ENCODE data around the gene HAS3. TPM values are rescaled to one million over a fixed set of nuclear protein-coding genes. Genes with fewer than 3 reads are reported as not detected.

The HAS3 gene
- total RNA-seq, 1 donor from 2014 or later, result 0.75 TPM

- peaks cover 2% of the 10 kb centered on the region for H3K36me3 ChIP-seq (ENCODE audit: control insufficient read depth, insufficient read depth, low read length)
Observed at GRCh38 chr16:69115361-69115760, 9.9 kb downstream of the HAS3 start.

GRCh38 chr16:69115837-69116236 is 10.4 kb downstream of the HAS3 start:
- DNase-seq (ENCODE audit: low read depth), result no peak
- Histone ChIP-seq H3K36me3 (ENCODE audit: control insufficient read depth, insufficient read depth, low read length) (peaks cover 2% of the 10 kb centered on the region), H3K4me3 (ENCODE audit: low read depth, low read length) (no peak overlapping the region), H3K27me3 (ENCODE audit: control insufficient read depth, insufficient read depth, low read length) (no peaks in the 10 kb centered on the region)
- no peak for TF ChIP-seq CTCF (IDR thresholded peaks at IDR 0.05; ENCODE audit: insufficient read depth, low read length, poor library complexity, severe bottlenecking)

More at GRCh38 chr16:69115361-69115760, 9.9 kb downstream of the HAS3 start:
- no peaks in the 10 kb centered on the region for H3K27me3 ChIP-seq (ENCODE audit: control insufficient read depth, insufficient read depth, low read length)
- no peak overlapping the region for H3K4me3 ChIP-seq (ENCODE audit: low read depth, low read length)
- no peak for TF ChIP-seq CTCF (IDR thresholded peaks at IDR 0.05; ENCODE audit: insufficient read depth, low read length, poor library complexity, severe bottlenecking)
- no peak for DNase-seq (ENCODE audit: low read depth)

- Histone ChIP-seq H3K4me3 (ENCODE audit: low read depth, low read length) (no peak overlapping the region), H3K36me3 (ENCODE audit: control insufficient read depth, insufficient read depth, low read length) (peaks cover 2% of the 10 kb centered on the region), H3K27me3 (ENCODE audit: control insufficient read depth, insufficient read depth, low read length) (no peaks in the 10 kb centered on the region)
- TF ChIP-seq CTCF (IDR thresholded peaks at IDR 0.05; ENCODE audit: insufficient read depth, low read length, poor library complexity, severe bottlenecking), result no peak
- no peak for DNase-seq (ENCODE audit: low read depth)
Observed at GRCh38 chr16:69116256-69116875, 10.9 kb downstream of the HAS3 start.

GRCh38 chr16:69116906-69117305 is 11.5 kb downstream of the HAS3 start:
- TF ChIP-seq CTCF (IDR thresholded peaks at IDR 0.05; ENCODE audit: insufficient read depth, low read length, poor library complexity, severe bottlenecking), result no peak
- H3K4me3 ChIP-seq (ENCODE audit: low read depth, low read length), result no peak overlapping the region
- no peak for DNase-seq (ENCODE audit: low read depth)
- no peaks in the 10 kb centered on the region for H3K27me3 ChIP-seq (ENCODE audit: control insufficient read depth, insufficient read depth, low read length)
- H3K36me3 ChIP-seq (ENCODE audit: control insufficient read depth, insufficient read depth, low read length), result peaks cover 2% of the 10 kb centered on the region

- no peak overlapping the region for H3K4me3 ChIP-seq (ENCODE audit: low read depth, low read length)
Observed at GRCh38 chr16:69118468-69118867, 13.0 kb downstream of the HAS3 start.

More at GRCh38 chr16:69118468-69118867, 13.0 kb downstream of the HAS3 start:
- no peak for DNase-seq (ENCODE audit: low read depth)
- Histone ChIP-seq H3K36me3 (ENCODE audit: control insufficient read depth, insufficient read depth, low read length) (peaks cover 2% of the 10 kb centered on the region), H3K27me3 (ENCODE audit: control insufficient read depth, insufficient read depth, low read length) (no peaks in the 10 kb centered on the region)
- TF ChIP-seq CTCF (IDR thresholded peaks at IDR 0.05; ENCODE audit: insufficient read depth, low read length, poor library complexity, severe bottlenecking), result no peak

Data from kidney epithelial cell (primary cell).